Thyroid gland (tissue), 4 donors: Measurements from ENCODE around the gene NSL1. TPM values are rescaled to one million over a fixed set of nuclear protein-coding genes. Genes with fewer than 3 reads are reported as not detected.

Experiments used
- DNase-seq, 2 donors: peaks; one replicate each; pipeline ENCODE4 v3.0.0-alpha.2; 2019
- H3K27ac ChIP-seq, 3 donors: fragments of 200-600 bp; sonication (generic); 1 replicate in 2 of 3; 2 replicates in 1 of 3; pipeline ENCODE4 v1.5.1; 2016 to 2019; ENCODE audit warnings: mild to moderate bottlenecking in 1 of 3, moderate library complexity in 1 of 3
- H3K27me3 ChIP-seq: fragments of 200-600 bp; sonication (generic); one replicate; pipeline ENCODE4 v1.5.1; 2019
- H3K36me3 ChIP-seq, 2 donors: fragments of 200-600 bp; sonication (generic); one replicate each; pipeline ENCODE4 v1.5.1; 2016 to 2019
- H3K4me1 ChIP-seq, 2 donors: fragments of 200-600 bp; sonication (generic); one replicate each; pipeline ENCODE4 v1.5.1; 2017 to 2019
- H3K4me3 ChIP-seq, 3 donors: fragments of 200-600 bp; sonication (generic); replicated peaks in 1 of 3; 1 replicate in 2 of 3; 2 replicates in 1 of 3; pipeline ENCODE4 v1.5.1; 2016; ENCODE audit warnings: mild to moderate bottlenecking in 1 of 3
- H3K9me3 ChIP-seq: fragments of 200-600 bp; sonication (generic); one replicate; pipeline ENCODE4 v1.5.1; 2017
- POLR2A ChIP-seq, 2 donors: fragments of 450-650 bp; IDR thresholded peaks; one replicate each; pipeline ENCODE4 v1.6.1; 2017; ENCODE audit warnings: antibody characterized with exemption in 2 of 2, mild to moderate bottlenecking in 2 of 2, moderate library complexity in 1 of 2
- WGBS, 2 donors: methylation state at CpG; one replicate each; pipeline ENCODE4 v1.1.5; 2017; 5-methylcytosine and 5-hydroxymethylcytosine counted together
- intact Hi-C: fragments of 100-400 bp; cut with DNase I; formaldehyde crosslinking; loops from one replicate; pipeline ENCODE4 v1.15.1; 2023
- total RNA-seq, 4 donors: library from RNA; depleted of rRNA; stranded (reverse); fragments of >200 nt; gene quantifications; one replicate each; pipeline ENCODE4 v1.2.3, GENCODE V29; 2016
- TF ChIP-seq, protein P1 (sequence below), 6 experiments: fragments of 200-600 bp in 3 of 6; fragments of 450-650 bp in 3 of 6; sonication (generic) in 3 of 6; IDR thresholded peaks; one replicate each; pipeline ENCODE4 v1.5.1; 2016 to 2019; ENCODE audit warnings: antibody characterized with exemption in 6 of 6, mild to moderate bottlenecking in 2 of 6, inconsistent platforms in 1 of 6, moderate library complexity in 1 of 6

NSL1 gene
- total RNA-seq, 4 donors from 2014 or later: 47.5 to 62.8 (median 62.2) TPM

GRCh38 chr1:212797681-212798080 is 6.1 kb upstream of the NSL1 start:
- no peaks in the 10 kb centered on the region for H3K9me3 ChIP-seq
- no peak overlapping the region for H3K27ac ChIP-seq
- intact Hi-C loops: loop anchor here (10.0 kb wide), 2 partner anchors 57 to 217 kb away; partner anchors contain the start of genes ANGEL2 and FLVCR1
- no peak for TF ChIP-seq POLR2A (IDR thresholded peaks at IDR 0.05)
- TF ChIP-seq, protein P1, sequence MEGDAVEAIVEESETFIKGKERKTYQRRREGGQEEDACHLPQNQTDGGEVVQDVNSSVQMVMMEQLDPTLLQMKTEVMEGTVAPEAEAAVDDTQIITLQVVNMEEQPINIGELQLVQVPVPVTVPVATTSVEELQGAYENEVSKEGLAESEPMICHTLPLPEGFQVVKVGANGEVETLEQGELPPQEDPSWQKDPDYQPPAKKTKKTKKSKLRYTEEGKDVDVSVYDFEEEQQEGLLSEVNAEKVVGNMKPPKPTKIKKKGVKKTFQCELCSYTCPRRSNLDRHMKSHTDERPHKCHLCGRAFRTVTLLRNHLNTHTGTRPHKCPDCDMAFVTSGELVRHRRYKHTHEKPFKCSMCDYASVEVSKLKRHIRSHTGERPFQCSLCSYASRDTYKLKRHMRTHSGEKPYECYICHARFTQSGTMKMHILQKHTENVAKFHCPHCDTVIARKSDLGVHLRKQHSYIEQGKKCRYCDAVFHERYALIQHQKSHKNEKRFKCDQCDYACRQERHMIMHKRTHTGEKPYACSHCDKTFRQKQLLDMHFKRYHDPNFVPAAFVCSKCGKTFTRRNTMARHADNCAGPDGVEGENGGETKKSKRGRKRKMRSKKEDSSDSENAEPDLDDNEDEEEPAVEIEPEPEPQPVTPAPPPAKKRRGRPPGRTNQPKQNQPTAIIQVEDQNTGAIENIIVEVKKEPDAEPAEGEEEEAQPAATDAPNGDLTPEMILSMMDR (IDR thresholded peaks at IDR 0.05): no peak
- 93 to 98% methylated on average over 3 of the region's 3 CpGs for WGBS, 2 donors
- peaks cover 0 to 9% of the 10 kb centered on the region in 2 donors for H3K36me3 ChIP-seq
- DNase-seq: no peak
- no peaks in the 10 kb centered on the region for H3K27me3 ChIP-seq
- peaks cover under 1 to 3% of the 10 kb centered on the region in 2 donors for H3K4me1 ChIP-seq
- no peak overlapping the region for H3K4me3 ChIP-seq

GRCh38 chr1:212794561-212795014 is 3.0 kb upstream of the NSL1 start:
- H3K27ac ChIP-seq: no peak overlapping the region
- WGBS, 2 donors: 81 to 82% methylated on average over 1 of the region's 1 CpG
- no peaks in the 10 kb centered on the region for H3K9me3 ChIP-seq
- no peaks in the 10 kb centered on the region for H3K27me3 ChIP-seq
- TF ChIP-seq, protein P1 (IDR thresholded peaks at IDR 0.05): no peak
- no peak for TF ChIP-seq POLR2A (IDR thresholded peaks at IDR 0.05)
- H3K4me3 ChIP-seq: no peak overlapping the region
- intact Hi-C loops: loop anchor here (10.0 kb wide), 2 partner anchors 60 to 220 kb away; partner anchors contain the start of genes ANGEL2 and FLVCR1
- no peak for DNase-seq
- peaks cover 0 to 9% of the 10 kb centered on the region in 2 donors for H3K36me3 ChIP-seq
- peaks cover 15 to 18% of the 10 kb centered on the region in 2 donors for H3K4me1 ChIP-seq

GRCh38 chr1:212792396-212792908 is 875 bp upstream of the NSL1 start:
- H3K27me3 ChIP-seq: no peaks in the 10 kb centered on the region
- peak overlapping the region; percentile 84 to 93 (median 86) for H3K27ac ChIP-seq
- H3K4me3 ChIP-seq: peak overlapping the region; percentile 67 to 81 (median 78)
- peaks cover 0 to 9% of the 10 kb centered on the region in 2 donors for H3K36me3 ChIP-seq
- intact Hi-C loops: loop anchor here (10.0 kb wide), 2 partner anchors 62 to 222 kb away; partner anchors contain the start of genes ANGEL2 and FLVCR1
- DNase-seq: no peak
- peaks cover 15 to 20% of the 10 kb centered on the region in 2 donors for H3K4me1 ChIP-seq
- WGBS, 2 donors: 20 to 22% methylated on average over 16 of the region's 16 CpGs
- TF ChIP-seq POLR2A (IDR thresholded peaks at IDR 0.05): no peak
- H3K9me3 ChIP-seq: no peaks in the 10 kb centered on the region

DNA sequence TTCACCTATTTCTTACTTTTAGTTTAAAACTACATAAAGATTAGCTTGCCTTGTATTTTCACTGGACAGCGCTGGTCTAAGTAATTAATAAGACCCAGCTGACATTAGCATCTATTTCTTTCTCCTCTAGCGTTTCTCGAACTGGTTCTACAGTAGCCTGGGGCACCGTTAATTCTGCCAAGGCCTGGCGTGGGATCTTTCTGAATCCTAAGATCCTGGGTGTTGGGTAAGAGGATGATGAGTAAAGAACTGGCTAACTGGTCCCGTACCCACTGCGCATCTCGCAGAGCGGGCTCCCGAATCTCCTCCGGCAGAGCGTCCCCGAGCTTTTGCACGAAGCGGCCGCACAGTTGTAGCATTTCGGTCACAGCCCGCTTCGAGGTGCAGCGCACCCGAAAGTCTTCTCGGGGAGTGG is 309 bp downstream of the NSL1 start:
- WGBS, 2 donors: 0% methylated on average over 12 to 21 of the region's 22 CpGs
- Histone ChIP-seq H3K9me3 (no peaks in the 10 kb centered on the region), H3K4me3 (peak overlapping the region; percentile 67 to 81 (median 78)), H3K36me3 (no peaks in the 10 kb centered on the region), H3K27ac (peak overlapping the region in 2 of 3 donors; percentile 84 to 93), H3K27me3 (no peaks in the 10 kb centered on the region), H3K4me1 (peaks cover 15 to 20% of the 10 kb centered on the region in 2 donors)
- TF ChIP-seq POLR2A (IDR thresholded peaks at IDR 0.05): no peak
- TF ChIP-seq, protein P1 (IDR thresholded peaks at IDR 0.05): no peak
- no peak for DNase-seq
- intact Hi-C loops: loop anchor here (10.0 kb wide), 2 partner anchors 64 to 224 kb away; partner anchors contain the start of genes ANGEL2 and FLVCR1

DNA sequence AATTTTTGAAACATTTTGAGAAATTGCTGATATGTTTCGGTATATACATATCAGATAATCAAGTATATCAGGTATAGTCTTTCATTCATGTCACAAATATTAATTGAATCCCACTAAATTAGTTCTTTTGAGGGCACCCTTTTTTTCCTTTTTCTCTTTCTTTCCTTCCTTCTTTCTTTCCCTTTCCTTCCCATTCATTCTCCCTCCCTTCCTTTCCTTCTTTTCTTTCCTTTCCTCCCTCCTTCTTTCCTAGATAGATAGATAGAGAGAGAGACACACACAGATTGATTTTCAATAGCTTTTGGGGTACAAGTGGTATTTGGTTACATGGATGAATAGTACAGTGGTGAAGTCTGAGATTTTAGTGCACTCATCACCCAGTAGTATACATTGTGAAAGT is 5.7 kb downstream of the NSL1 start:
- no peak for DNase-seq
- no peaks in the 10 kb centered on the region for H3K27me3 ChIP-seq
- H3K4me1 ChIP-seq: peaks cover 8 to 15% of the 10 kb centered on the region in 2 donors
- H3K27ac ChIP-seq: no peak overlapping the region
- no peaks in the 10 kb centered on the region for H3K9me3 ChIP-seq
- intact Hi-C loops: loop anchor here (10.0 kb wide), 1 partner anchor 121 kb away; no protein-coding TSS in a partner anchor
- no peak overlapping the region for H3K4me3 ChIP-seq
- 92 to 98% methylated on average over 1 of the region's 1 CpG for WGBS, 2 donors
- peaks cover 0 to 10% of the 10 kb centered on the region in 2 donors for H3K36me3 ChIP-seq
- no peak for TF ChIP-seq POLR2A (IDR thresholded peaks at IDR 0.05)
- TF ChIP-seq, protein P1 (IDR thresholded peaks at IDR 0.05): no peak
